ENCODE results near the gene OTOA.

DNA sequence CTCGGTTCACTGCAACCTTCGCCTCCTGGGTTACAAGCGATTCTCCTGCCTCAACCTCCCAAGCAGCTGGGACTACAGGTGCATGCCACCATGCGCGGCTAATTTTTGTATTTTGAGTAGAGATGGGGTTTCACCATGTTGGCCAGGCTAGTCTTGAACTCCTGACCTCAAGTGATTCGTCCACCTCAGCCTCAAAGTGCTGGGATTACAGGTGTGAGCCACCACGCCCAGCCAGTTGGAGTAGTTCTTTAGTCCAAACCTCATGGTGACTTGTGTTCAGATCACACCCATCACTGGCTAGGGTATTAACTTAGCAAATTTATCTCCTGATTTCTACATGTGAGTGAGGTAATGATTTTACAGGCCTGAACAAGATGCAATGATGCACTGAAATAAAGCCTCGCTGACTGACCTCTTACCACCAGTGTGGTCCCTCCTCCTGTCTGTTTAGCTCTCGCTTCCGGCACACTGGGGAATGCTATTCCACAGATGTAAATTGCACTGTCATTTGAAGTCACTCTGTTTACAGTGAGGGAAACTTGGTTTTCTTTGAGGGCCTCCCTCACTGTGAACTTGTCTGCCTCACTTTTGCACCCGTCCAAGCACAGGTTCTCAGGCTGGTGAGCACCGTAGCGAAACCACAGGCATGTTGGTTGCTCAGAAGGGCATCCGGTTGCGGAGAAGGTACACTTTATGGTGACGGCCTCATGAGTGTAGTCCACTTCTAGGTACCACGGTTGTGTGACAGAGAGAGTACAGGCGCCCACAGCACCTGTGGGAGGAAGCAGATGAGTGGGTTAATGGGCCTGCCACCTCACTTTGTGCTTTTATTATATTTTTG, 16.8 kb upstream of the OTOA start:
- TF ChIP-seq EP300 (IDR thresholded peaks at IDR 0.05) (no peak), POLR2AphosphoS5 (IDR thresholded peaks at IDR 0.05) (no peak)
- TF ChIP-seq, protein P1, sequence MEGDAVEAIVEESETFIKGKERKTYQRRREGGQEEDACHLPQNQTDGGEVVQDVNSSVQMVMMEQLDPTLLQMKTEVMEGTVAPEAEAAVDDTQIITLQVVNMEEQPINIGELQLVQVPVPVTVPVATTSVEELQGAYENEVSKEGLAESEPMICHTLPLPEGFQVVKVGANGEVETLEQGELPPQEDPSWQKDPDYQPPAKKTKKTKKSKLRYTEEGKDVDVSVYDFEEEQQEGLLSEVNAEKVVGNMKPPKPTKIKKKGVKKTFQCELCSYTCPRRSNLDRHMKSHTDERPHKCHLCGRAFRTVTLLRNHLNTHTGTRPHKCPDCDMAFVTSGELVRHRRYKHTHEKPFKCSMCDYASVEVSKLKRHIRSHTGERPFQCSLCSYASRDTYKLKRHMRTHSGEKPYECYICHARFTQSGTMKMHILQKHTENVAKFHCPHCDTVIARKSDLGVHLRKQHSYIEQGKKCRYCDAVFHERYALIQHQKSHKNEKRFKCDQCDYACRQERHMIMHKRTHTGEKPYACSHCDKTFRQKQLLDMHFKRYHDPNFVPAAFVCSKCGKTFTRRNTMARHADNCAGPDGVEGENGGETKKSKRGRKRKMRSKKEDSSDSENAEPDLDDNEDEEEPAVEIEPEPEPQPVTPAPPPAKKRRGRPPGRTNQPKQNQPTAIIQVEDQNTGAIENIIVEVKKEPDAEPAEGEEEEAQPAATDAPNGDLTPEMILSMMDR (IDR thresholded peaks at IDR 0.05) = no peak
